Heart right ventricle (tissue), 16 donors: ENCODE data around the gene HIGD2A. TPM values are rescaled to one million over a fixed set of nuclear protein-coding genes. Genes with fewer than 3 reads are reported as not detected.

Experiments used
- ATAC-seq, 8 donors: fragments of 200-7000 bp; cut with Tn5 transposase; one replicate each; pipeline ENCODE4 v1.9.1; 2020; ENCODE audit warnings: mild to moderate bottlenecking in 8 of 8, moderate library complexity in 8 of 8, moderate number of reproducible peaks in 1 of 8
- DNase-seq, 2 donors: peaks; one replicate each; pipeline ENCODE4 v3.0.0-alpha.2; 2020
- H3K27ac ChIP-seq, 10 donors: fragments of 200-600 bp; sonication (generic) in 2 of 10; one replicate each; pipeline versions ENCODE4 v1.5.0 to v1.8.0; 2020 to 2022; ENCODE audit warnings: mild to moderate bottlenecking in 3 of 10
- H3K27me3 ChIP-seq, 7 donors: fragments of 200-600 bp; one replicate each; pipeline ENCODE4 v1.8.0; 2021 to 2022; ENCODE audit warnings: mild to moderate bottlenecking in 2 of 7
- H3K36me3 ChIP-seq, 9 donors: fragments of 200-600 bp; sonication (generic) in 1 of 9; one replicate each; pipeline versions ENCODE4 v1.5.0 to v1.8.0; 2020 to 2022; ENCODE audit warnings: mild to moderate bottlenecking in 2 of 9
- H3K4me1 ChIP-seq, 9 donors: fragments of 200-600 bp; sonication (generic) in 1 of 9; one replicate each; pipeline versions ENCODE4 v1.5.0 to v1.8.0; 2020 to 2022; ENCODE audit warnings: mild to moderate bottlenecking in 4 of 9
- H3K4me3 ChIP-seq, 10 donors: fragments of 200-600 bp; sonication (generic) in 2 of 10; one replicate each; pipeline versions ENCODE4 v1.5.0 to v1.8.0; 2020 to 2022; ENCODE audit warnings: mild to moderate bottlenecking in 7 of 10, moderate library complexity in 2 of 10
- H3K9me3 ChIP-seq, 11 donors: fragments of 200-600 bp in 10 of 11; sonication (generic) in 2 of 11; one replicate each; pipeline versions ENCODE4 v1.5.0 to v1.8.0; 2013 to 2022; ENCODE audit warnings: mild to moderate bottlenecking in 2 of 11, control low read depth in 1 of 11, moderate library complexity in 1 of 11
- WGBS, 2 donors: extraction: QIAGEN DNeasy Blood & Tissue Kit; methylation state at CpG; one replicate each; pipeline ENCODE4 v1.1.7; 2013; ENCODE audit warnings: inconsistent platforms in 1 of 2; 5-methylcytosine and 5-hydroxymethylcytosine counted together
- intact Hi-C, 10 donors: fragments of 100-400 bp; cut with DNase I; formaldehyde crosslinking; loops; one replicate each; pipeline versions ENCODE4 v1.11.1 to v1.14.2; 2022
- polyA plus RNA-seq, 2 donors: library from polyadenylated mRNA; stranded (reverse); fragments of 200-250 nt; gene quantifications; one replicate each; pipeline ENCODE4 v1.2.3, GENCODE V29; 2013
- total RNA-seq, 10 donors: library from RNA; stranded (reverse); fragmentation: NEBNext Ultra II Directional in 3 of 10; extraction: Animal tissue kit (Norgen Biotek cat#: 25700) in 3 of 10; gene quantifications; one replicate each; pipeline versions ENCODE4 v1.2.1 to v1.2.4, GENCODE V29; 2021 to 2023
- TF ChIP-seq, protein P1 (sequence below), 9 donors: fragments of 200-600 bp; sonication (generic) in 2 of 9; IDR thresholded peaks; one replicate each; pipeline versions ENCODE4 v1.5.0 to v1.8.0; 2021 to 2022; ENCODE audit warnings: antibody characterized with exemption in 9 of 9, mild to moderate bottlenecking in 5 of 9, moderate library complexity in 1 of 9
- donor health status: Arrhythmogenic right ventricular cardiomyopathy.
- donor health status: ischemic (EF 13 %, LVEDD 7.1; RV severe dilation, severe dysfunction).
- donor health status: healthy with polysubstance abuse.
- donor health status: DM: no; HTN: yes; CAD: no.
- donor health status: DM: no; HTN: no; CAD: no.
- donor health status: ischemic (EF 25% LVEDD 6.9; RV normal size, moderate dysfunction).
- donor health status: ischemic (EF 25% LVEDD 5.7; RV mildly dilated, moderate dysfunction).
- donor health status: healthy.
- donor health status: DM: yes; HTN: yes; CAD: no.
- donor health status: Ischemic cardiomyopathy.
- donor health status: ischemic (EF 35%, LVEDD 5.7; RV mildly dilated, moderate dysfunction).
- donor health status: nonischemic (EF 11% LVEDD 7.7; RV severe dilation, severe dysfunction).
- donor health status: DM: yes; HTN: yes; CAD: no.
- donor health status: PGD.
- donor health status: ischemic (EF 29% LVEDD 5.4; RV normal size, mild dysfunction).
- donor health status: nonischemic (EF 23%, LVEDD 6.1; RV moderate dilation, normal function).

The HIGD2A gene
- total and polyA plus RNA-seq, 12 donors: 198 to 349 (median 233) TPM

DNA sequence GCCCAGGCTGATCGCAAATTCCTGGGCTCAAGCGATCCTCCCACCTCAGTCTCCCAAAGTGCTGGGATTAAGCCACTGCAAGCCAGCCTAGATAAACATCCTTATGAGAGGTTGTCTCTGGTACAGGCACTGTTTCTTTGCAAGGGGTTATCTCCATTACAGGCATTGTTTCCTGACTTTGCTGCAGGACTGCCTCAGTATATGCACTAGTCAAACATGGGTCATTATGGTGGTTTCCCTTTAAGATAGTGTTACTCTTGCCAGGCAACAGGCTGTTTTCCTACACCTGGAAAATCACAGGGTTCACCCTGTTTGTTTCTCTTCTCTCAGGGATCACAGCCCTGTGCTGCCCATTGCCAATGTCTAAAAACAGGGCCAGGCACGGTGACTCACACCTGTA lies 35.6 kb downstream of the HIGD2A start:
- WGBS, 2 donors: 66 to 73% methylated on average over 3 of the region's 3 CpGs
- DNase-seq: no peak
- H3K9me3 ChIP-seq: no peaks in the 10 kb centered on the region
- no peaks in the 10 kb centered on the region for H3K36me3 ChIP-seq
- H3K4me1 ChIP-seq: no peaks in the 10 kb centered on the region
- H3K27ac ChIP-seq: no peak overlapping the region
- TF ChIP-seq, protein P1, sequence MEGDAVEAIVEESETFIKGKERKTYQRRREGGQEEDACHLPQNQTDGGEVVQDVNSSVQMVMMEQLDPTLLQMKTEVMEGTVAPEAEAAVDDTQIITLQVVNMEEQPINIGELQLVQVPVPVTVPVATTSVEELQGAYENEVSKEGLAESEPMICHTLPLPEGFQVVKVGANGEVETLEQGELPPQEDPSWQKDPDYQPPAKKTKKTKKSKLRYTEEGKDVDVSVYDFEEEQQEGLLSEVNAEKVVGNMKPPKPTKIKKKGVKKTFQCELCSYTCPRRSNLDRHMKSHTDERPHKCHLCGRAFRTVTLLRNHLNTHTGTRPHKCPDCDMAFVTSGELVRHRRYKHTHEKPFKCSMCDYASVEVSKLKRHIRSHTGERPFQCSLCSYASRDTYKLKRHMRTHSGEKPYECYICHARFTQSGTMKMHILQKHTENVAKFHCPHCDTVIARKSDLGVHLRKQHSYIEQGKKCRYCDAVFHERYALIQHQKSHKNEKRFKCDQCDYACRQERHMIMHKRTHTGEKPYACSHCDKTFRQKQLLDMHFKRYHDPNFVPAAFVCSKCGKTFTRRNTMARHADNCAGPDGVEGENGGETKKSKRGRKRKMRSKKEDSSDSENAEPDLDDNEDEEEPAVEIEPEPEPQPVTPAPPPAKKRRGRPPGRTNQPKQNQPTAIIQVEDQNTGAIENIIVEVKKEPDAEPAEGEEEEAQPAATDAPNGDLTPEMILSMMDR (IDR thresholded peaks at IDR 0.05): no peak
- ATAC-seq: no peak
- H3K27me3 ChIP-seq: peaks cover 0 to 9% (median 0%) of the 10 kb centered on the region in 7 donors
- H3K4me3 ChIP-seq: no peak overlapping the region
- intact Hi-C loops: no loop called here

DNA sequence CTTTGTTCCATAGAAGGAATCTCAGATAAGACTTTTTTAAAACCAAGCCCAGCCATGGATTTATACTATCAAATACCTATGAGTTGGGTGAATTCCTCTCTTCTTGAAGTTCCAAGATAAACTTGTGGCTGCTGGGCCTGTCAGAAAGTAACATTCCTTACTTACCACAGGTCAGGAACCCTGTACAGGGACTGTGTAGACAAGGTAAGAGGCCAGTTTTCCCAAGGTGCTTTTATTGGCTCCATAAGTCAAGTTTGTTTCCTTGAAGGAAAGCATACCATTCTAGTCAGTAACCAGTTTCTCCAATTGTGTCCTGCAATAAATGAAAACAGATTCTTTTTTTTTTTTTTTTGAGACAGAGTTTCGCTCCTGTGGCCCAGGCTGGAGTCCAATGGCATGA lies 36.6 kb downstream of the HIGD2A start:
- Histone ChIP-seq H3K27me3 (peaks cover 0 to 9% (median 0%) of the 10 kb centered on the region in 7 donors), H3K4me3 (no peak overlapping the region), H3K9me3 (no peaks in the 10 kb centered on the region), H3K36me3 (no peaks in the 10 kb centered on the region), H3K4me1 (no peaks in the 10 kb centered on the region), H3K27ac (no peak overlapping the region)
- DNase-seq: no peak
- ATAC-seq: no peak
- WGBS, 2 donors: 91 to 100% methylated on average over 1 of the region's 1 CpG
- intact Hi-C loops: no loop called here
- TF ChIP-seq, protein P1 (IDR thresholded peaks at IDR 0.05): no peak

DNA sequence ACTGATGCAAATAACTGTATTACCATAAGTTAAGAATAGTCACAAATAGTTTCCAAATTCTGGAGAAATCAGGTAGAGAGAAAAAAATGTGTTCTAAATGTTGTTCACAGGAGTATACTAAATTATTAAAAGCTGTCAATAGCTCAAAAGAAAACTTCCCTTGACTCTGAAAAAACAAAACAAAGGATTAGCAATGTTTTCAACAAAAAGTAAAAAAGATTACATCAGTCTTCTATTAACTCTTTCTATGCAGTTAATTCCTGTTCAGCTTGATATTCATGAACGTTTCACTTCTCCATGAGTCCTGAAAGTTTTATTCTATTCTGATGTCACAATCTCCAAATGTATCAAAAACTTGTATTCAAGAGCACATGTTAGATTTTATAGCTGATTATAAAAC lies 37.2 kb downstream of the HIGD2A start:
- intact Hi-C loops: no loop called here
- DNase-seq (no peak), ATAC-seq (no peak)
- no peak overlapping the region for H3K4me3 ChIP-seq
- H3K27ac ChIP-seq: no peak overlapping the region
- 90 to 98% methylated on average over 1 of the region's 1 CpG for WGBS, 2 donors
- no peaks in the 10 kb centered on the region for H3K9me3 ChIP-seq
- TF ChIP-seq, protein P1 (IDR thresholded peaks at IDR 0.05): no peak
- H3K27me3 ChIP-seq: peaks cover 0 to 9% (median 0%) of the 10 kb centered on the region in 7 donors
- no peaks in the 10 kb centered on the region for H3K36me3 ChIP-seq
- H3K4me1 ChIP-seq: no peaks in the 10 kb centered on the region

DNA sequence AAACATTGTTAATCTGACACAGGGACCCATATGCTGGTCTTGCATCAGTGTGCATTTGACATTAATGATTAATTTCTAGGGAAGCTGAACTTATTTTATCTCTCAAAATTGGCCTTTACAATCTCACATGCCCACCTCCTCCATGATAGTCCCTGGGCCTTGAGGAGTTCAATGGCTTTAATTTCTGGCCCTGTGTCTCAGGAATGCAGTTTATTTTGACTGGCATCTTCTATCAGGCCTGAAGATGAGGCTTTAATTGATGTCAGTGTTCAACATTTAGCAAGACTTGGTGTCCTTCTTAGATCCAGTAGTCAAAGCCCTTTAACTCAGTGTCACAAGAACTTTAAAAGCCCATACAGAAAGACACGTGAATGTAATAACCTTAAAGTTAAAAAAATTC lies 38.3 kb downstream of the HIGD2A start:
- Histone ChIP-seq H3K4me1 (no peaks in the 10 kb centered on the region), H3K36me3 (no peaks in the 10 kb centered on the region), H3K4me3 (no peak overlapping the region), H3K27ac (no peak overlapping the region), H3K9me3 (no peaks in the 10 kb centered on the region), H3K27me3 (peaks cover 0 to 9% (median 0%) of the 10 kb centered on the region in 7 donors)
- intact Hi-C loops: no loop called here
- ATAC-seq (no peak), DNase-seq (no peak)
- WGBS, 2 donors: 84 to 87% methylated on average over 1 of the region's 1 CpG
- TF ChIP-seq, protein P1 (IDR thresholded peaks at IDR 0.05): no peak
